Measurements from ENCODE around the gene TMEM135.

GRCh38 chr11:87020764-87021365, 16.9 kb upstream of the TMEM135 start:
- TF ChIP-seq CTCF (IDR thresholded peaks at IDR 0.05) (no peak), POLR2AphosphoS5 (IDR thresholded peaks at IDR 0.05; ENCODE audit: low read depth, low read length) (no peak), NFIC (IDR thresholded peaks at IDR 0.05; ENCODE audit: borderline replicate concordance) (peak; percentile 18; the same call in 1 of the 2 replicates), NRF1 (IDR thresholded peaks at IDR 0.05; ENCODE audit: low read depth, low read length) (no peak), FOXM1 (IDR thresholded peaks at IDR 0.05; ENCODE audit: low read depth) (no peak), MAX (IDR thresholded peaks at IDR 0.05; ENCODE audit: low read depth) (no peak), GATA2 (CRISPR knock-in tag; IDR thresholded peaks at IDR 0.05) (no peak), CHD2 (IDR thresholded peaks at IDR 0.05; ENCODE audit: low read length, partially characterized antibody) (no peak), TEAD4 (IDR thresholded peaks at IDR 0.05; ENCODE audit: borderline replicate concordance, insufficient read depth) (no peak), GABPA (IDR thresholded peaks at IDR 0.05; ENCODE audit: low read depth) (no peak), YY1 (IDR thresholded peaks at IDR 0.05; ENCODE audit: low read depth) (no peak), TAF1 (IDR thresholded peaks at IDR 0.05; ENCODE audit: borderline replicate concordance, low read depth, low read length) (no peak), JUND (IDR thresholded peaks at IDR 0.05) (0 out of 2 replicates have a peak, but pooled peaks have one; percentile 9), RFX5 (IDR thresholded peaks at IDR 0.05; ENCODE audit: low read length) (no peak)

Data from SK-N-SH (cell line).